Fibroblast of skin of scalp (primary cell): ENCODE measurements around the gene SOD1.
A peak's percentile ranks its signal among the peaks of the same experiment; 100 is the strongest.

Experiments
- DNase-seq: peaks from one replicate; pipeline ENCODE4 v3.0.0-alpha.2; 2013

Gene SOD1

GRCh38 chr21:31686272-31686915 is 26.9 kb downstream of the SOD1 start:
- no peak for DNase-seq

GRCh38 chr21:31687108-31687507 is 27.6 kb downstream of the SOD1 start:
- DNase-seq = no peak

GRCh38 chr21:31688603-31689368 is 29.3 kb downstream of the SOD1 start:
- DNase-seq = no peak

GRCh38 chr21:31693222-31693621 is 33.7 kb downstream of the SOD1 start:
- no peak for DNase-seq

- no peak for DNase-seq
These were observed 36.9 kb downstream of the SOD1 start for GRCh38 chr21:31696424-31696823.

- DNase-seq = no peak
These were observed 39.0 kb downstream of the SOD1 start for GRCh38 chr21:31698461-31698860.

GRCh38 chr21:31700040-31700439 is 40.5 kb downstream of the SOD1 start:
- no peak for DNase-seq

GRCh38 chr21:31706562-31706961 is 47.1 kb downstream of the SOD1 start:
- DNase-seq = no peak

- no peak for DNase-seq
These were observed 48.0 kb downstream of the SOD1 start for GRCh38 chr21:31707499-31707898.

GRCh38 chr21:31708541-31708940 is 49.0 kb downstream of the SOD1 start:
- no peak for DNase-seq

- peak; percentile 85 for DNase-seq
These were observed 51.1 kb downstream of the SOD1 start for GRCh38 chr21:31710586-31710985.

GRCh38 chr21:31711326-31711725 is 51.8 kb downstream of the SOD1 start:
- no peak for DNase-seq

GRCh38 chr21:31711745-31712285 is 52.3 kb downstream of the SOD1 start:
- no peak for DNase-seq

GRCh38 chr21:31713115-31713514 is 53.6 kb downstream of the SOD1 start:
- no peak for DNase-seq

GRCh38 chr21:31713973-31714740 is 54.7 kb downstream of the SOD1 start:
- peak; percentile 49 for DNase-seq

- DNase-seq = no peak
These were observed 55.4 kb downstream of the SOD1 start for GRCh38 chr21:31714741-31715365.

GRCh38 chr21:31716106-31716505 is 56.6 kb downstream of the SOD1 start:
- no peak for DNase-seq
